ENCODE data around the gene TMEM179B. TPM values are rescaled to one million over a fixed set of nuclear protein-coding genes. Genes with fewer than 3 reads are reported as not detected.

The TMEM179B gene
- total and polyA plus RNA-seq, 2 of the 13 experiments (the other 11 are each of a cell fraction or from before 2014, with no cell fraction given): 24.8 to 25.7 TPM

DNA sequence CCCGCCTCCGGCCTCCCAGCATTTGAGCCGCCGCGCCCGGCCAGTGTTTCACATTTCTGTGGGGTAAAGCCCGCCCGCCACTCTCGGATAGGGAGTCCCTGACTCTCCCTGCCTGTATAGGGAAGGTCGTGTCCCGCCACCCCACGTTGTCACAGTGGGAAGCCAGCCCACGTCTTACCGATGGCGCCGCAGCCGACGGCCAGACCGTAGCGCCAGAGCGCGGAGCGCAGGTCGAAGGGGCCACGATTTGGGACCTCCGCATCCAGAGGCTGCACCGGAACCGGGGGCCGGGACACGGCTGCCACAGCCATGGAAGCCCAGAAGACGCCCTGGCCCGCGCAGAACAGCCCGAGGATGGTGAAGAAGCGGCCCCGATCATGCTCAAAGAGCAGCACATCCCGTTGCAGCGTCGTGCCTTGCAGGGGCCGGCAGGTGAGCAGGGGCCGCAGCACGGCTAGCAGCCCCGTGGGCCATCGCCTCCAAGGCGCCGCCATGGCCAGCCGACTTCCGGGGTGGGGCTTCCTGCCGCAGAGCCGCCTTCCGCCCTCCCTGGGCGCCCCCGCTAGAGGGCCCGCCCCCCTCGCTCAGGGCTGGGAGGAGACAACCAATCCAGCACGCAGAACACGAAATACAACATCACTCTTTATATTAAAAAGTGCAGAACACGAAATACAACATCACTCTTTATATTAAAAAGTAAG is 4.4 kb downstream of the TMEM179B start, which contains the start of gene TMEM223 (continued):
- TF ChIP-seq, protein P1, sequence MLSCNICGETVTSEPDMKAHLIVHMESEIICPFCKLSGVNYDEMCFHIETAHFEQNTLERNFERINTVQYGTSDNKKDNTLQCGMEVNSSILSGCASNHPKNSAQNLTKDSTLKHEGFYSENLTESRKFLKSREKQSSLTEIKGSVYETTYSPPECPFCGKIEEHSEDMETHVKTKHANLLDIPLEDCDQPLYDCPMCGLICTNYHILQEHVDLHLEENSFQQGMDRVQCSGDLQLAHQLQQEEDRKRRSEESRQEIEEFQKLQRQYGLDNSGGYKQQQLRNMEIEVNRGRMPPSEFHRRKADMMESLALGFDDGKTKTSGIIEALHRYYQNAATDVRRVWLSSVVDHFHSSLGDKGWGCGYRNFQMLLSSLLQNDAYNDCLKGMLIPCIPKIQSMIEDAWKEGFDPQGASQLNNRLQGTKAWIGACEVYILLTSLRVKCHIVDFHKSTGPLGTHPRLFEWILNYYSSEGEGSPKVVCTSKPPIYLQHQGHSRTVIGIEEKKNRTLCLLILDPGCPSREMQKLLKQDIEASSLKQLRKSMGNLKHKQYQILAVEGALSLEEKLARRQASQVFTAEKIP (CRISPR knock-in tag; IDR thresholded peaks at IDR 0.05; ENCODE audit: borderline replicate concordance): no peak
- TF ChIP-seq, protein P2, sequence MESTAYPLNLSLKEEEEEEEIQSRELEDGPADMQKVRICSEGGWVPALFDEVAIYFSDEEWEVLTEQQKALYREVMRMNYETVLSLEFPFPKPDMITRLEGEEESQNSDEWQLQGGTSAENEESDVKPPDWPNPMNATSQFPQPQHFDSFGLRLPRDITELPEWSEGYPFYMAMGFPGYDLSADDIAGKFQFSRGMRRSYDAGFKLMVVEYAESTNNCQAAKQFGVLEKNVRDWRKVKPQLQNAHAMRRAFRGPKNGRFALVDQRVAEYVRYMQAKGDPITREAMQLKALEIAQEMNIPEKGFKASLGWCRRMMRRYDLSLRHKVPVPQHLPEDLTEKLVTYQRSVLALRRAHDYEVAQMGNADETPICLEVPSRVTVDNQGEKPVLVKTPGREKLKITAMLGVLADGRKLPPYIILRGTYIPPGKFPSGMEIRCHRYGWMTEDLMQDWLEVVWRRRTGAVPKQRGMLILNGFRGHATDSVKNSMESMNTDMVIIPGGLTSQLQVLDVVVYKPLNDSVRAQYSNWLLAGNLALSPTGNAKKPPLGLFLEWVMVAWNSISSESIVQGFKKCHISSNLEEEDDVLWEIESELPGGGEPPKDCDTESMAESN (CRISPR knock-in tag; conservative IDR thresholded peaks at IDR 0.05): peak; percentile 71
- TF ChIP-seq IKZF1 (IDR thresholded peaks at IDR 0.05): no peak
- TF ChIP-seq, protein P3, sequence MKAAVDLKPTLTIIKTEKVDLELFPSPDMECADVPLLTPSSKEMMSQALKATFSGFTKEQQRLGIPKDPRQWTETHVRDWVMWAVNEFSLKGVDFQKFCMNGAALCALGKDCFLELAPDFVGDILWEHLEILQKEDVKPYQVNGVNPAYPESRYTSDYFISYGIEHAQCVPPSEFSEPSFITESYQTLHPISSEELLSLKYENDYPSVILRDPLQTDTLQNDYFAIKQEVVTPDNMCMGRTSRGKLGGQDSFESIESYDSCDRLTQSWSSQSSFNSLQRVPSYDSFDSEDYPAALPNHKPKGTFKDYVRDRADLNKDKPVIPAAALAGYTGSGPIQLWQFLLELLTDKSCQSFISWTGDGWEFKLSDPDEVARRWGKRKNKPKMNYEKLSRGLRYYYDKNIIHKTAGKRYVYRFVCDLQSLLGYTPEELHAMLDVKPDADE (CRISPR knock-in tag; IDR thresholded peaks at IDR 0.05): no peak
- peak; percentile 69; the same call in 1 of the 2 replicates for TF ChIP-seq ZNF501 (CRISPR knock-in tag; IDR thresholded peaks at IDR 0.05)
- peak; percentile 69 for TF ChIP-seq ARNTL (CRISPR knock-in tag; IDR thresholded peaks at IDR 0.05)
- no peak for TF ChIP-seq CHCHD3 (CRISPR knock-in tag; IDR thresholded peaks at IDR 0.05)
- 0 out of 2 replicates have a peak, but pooled peaks have one; percentile 50 for TF ChIP-seq GPN1 (CRISPR knock-in tag; IDR thresholded peaks at IDR 0.05; ENCODE audit: borderline replicate concordance)
- no peak for TF ChIP-seq DPF2 (CRISPR knock-in tag; IDR thresholded peaks at IDR 0.05; ENCODE audit: borderline replicate concordance, low read depth)
- no peak for TF ChIP-seq ZNF879 (CRISPR knock-in tag; IDR thresholded peaks at IDR 0.05)
- peak; percentile 35; the same call in 1 of the 2 replicates for TF ChIP-seq IRF2 (CRISPR knock-in tag; IDR thresholded peaks at IDR 0.05)
- TF ChIP-seq, protein P4, sequence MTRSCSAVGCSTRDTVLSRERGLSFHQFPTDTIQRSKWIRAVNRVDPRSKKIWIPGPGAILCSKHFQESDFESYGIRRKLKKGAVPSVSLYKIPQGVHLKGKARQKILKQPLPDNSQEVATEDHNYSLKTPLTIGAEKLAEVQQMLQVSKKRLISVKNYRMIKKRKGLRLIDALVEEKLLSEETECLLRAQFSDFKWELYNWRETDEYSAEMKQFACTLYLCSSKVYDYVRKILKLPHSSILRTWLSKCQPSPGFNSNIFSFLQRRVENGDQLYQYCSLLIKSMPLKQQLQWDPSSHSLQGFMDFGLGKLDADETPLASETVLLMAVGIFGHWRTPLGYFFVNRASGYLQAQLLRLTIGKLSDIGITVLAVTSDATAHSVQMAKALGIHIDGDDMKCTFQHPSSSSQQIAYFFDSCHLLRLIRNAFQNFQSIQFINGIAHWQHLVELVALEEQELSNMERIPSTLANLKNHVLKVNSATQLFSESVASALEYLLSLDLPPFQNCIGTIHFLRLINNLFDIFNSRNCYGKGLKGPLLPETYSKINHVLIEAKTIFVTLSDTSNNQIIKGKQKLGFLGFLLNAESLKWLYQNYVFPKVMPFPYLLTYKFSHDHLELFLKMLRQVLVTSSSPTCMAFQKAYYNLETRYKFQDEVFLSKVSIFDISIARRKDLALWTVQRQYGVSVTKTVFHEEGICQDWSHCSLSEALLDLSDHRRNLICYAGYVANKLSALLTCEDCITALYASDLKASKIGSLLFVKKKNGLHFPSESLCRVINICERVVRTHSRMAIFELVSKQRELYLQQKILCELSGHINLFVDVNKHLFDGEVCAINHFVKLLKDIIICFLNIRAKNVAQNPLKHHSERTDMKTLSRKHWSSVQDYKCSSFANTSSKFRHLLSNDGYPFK (CRISPR knock-in tag; IDR thresholded peaks at IDR 0.05; ENCODE audit: borderline replicate concordance): peak; percentile 78; the same call in 1 of the 2 replicates
- TF ChIP-seq, protein P5, sequence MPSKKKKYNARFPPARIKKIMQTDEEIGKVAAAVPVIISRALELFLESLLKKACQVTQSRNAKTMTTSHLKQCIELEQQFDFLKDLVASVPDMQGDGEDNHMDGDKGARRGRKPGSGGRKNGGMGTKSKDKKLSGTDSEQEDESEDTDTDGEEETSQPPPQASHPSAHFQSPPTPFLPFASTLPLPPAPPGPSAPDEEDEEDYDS (CRISPR knock-in tag; IDR thresholded peaks at IDR 0.05): peak; percentile 65
- TF ChIP-seq NAIF1 (CRISPR knock-in tag; IDR thresholded peaks at IDR 0.05; ENCODE audit: borderline replicate concordance): no peak
- no peak for TF ChIP-seq NCOR1 (IDR thresholded peaks at IDR 0.05; ENCODE audit: borderline replicate concordance, low read length)
- TF ChIP-seq MED1 (CRISPR knock-in tag; IDR thresholded peaks at IDR 0.05): peak; percentile 41; the same call in 1 of the 2 replicates
- TF ChIP-seq, protein P6, sequence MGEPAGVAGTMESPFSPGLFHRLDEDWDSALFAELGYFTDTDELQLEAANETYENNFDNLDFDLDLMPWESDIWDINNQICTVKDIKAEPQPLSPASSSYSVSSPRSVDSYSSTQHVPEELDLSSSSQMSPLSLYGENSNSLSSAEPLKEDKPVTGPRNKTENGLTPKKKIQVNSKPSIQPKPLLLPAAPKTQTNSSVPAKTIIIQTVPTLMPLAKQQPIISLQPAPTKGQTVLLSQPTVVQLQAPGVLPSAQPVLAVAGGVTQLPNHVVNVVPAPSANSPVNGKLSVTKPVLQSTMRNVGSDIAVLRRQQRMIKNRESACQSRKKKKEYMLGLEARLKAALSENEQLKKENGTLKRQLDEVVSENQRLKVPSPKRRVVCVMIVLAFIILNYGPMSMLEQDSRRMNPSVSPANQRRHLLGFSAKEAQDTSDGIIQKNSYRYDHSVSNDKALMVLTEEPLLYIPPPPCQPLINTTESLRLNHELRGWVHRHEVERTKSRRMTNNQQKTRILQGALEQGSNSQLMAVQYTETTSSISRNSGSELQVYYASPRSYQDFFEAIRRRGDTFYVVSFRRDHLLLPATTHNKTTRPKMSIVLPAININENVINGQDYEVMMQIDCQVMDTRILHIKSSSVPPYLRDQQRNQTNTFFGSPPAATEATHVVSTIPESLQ (CRISPR knock-in tag; conservative IDR thresholded peaks at IDR 0.05): no peak
- TF ChIP-seq WIZ (CRISPR knock-in tag; IDR thresholded peaks at IDR 0.05): no peak
- no peak for TF ChIP-seq SNRNP70 (IDR thresholded peaks at IDR 0.05; ENCODE audit: low read depth, low read length)
